WTC11 (cell line): ENCODE measurements around the gene DHRS7B. TPM values are rescaled to one million over a fixed set of nuclear protein-coding genes. Genes with fewer than 3 reads are reported as not detected.

ENCODE experiments used
- ATAC-seq: fragments of 200-7000 bp; cut with Tn5 transposase; 2 replicates; pipeline ENCODE4 v1.10.0; 2021; ENCODE audit warnings: mild to moderate bottlenecking, moderate library complexity
- CTCF ChIA-PET: fragments of 300-600 bp; sonication (Branson Sonifier 250); formaldehyde crosslinking; loops from one replicate; lab custom pipeline; 2021; ENCODE audit warnings: antibody characterized with exemption; lab: Charles Lee
- POLR2A ChIA-PET: fragments of 350-600 bp; sonication (Branson Sonifier 250); formaldehyde crosslinking; loops from one replicate; lab custom pipeline; 2021; ENCODE audit warnings: antibody characterized with exemption; lab: Charles Lee
- DNase-seq: peaks from one replicate; pipeline ENCODE4 v3.0.0; 2021; ENCODE audit warnings: low spot score
- H3K27ac Mint-ChIP-seq: 2 replicates; pipeline ENCODE4 v1.8.0; 2021; ENCODE audit warnings: mixed read lengths
- H3K27me3 Mint-ChIP-seq: 2 replicates; pipeline ENCODE4 v1.8.0; 2021; ENCODE audit warnings: low read depth, mild to moderate bottlenecking, moderate library complexity, mixed read lengths
- H3K36me3 Mint-ChIP-seq: 2 replicates; pipeline ENCODE4 v1.8.0; 2021; ENCODE audit warnings: mixed read lengths
- H3K4me1 Mint-ChIP-seq: 2 replicates; pipeline ENCODE4 v1.8.0; 2022; ENCODE audit warnings: mixed read lengths
- H3K4me3 Mint-ChIP-seq: 2 replicates; pipeline ENCODE4 v1.8.0; 2021; ENCODE audit warnings: mild to moderate bottlenecking, moderate library complexity, mixed read lengths
- H3K9me3 Mint-ChIP-seq: 2 replicates; pipeline ENCODE4 v1.8.0; 2021; ENCODE audit warnings: mixed read lengths
- CDX4 ChIP-seq: fragments of 250-450 bp; sonication (Bioruptor Pico); IDR thresholded peaks from 2 replicates; pipeline ENCODE4 v1.9.0; 2021; ENCODE audit warnings: moderate library complexity, mild to moderate bottlenecking, inconsistent platforms, borderline replicate concordance
- ETV6 ChIP-seq: sonication (generic); formaldehyde crosslinking; IDR thresholded peaks from 2 replicates; pipeline ENCODE4 v1.8.1; 2022; ENCODE audit warnings: mild to moderate bottlenecking, missing genetic modification reagents
- FOXK1 ChIP-seq: sonication (generic); formaldehyde crosslinking; IDR thresholded peaks from 2 replicates; pipeline ENCODE4 v1.8.0; 2022; ENCODE audit warnings: mild to moderate bottlenecking, moderate library complexity, missing genetic modification reagents
- GRHL2 ChIP-seq: fragments of 250-450 bp; sonication (Bioruptor Pico); IDR thresholded peaks from 2 replicates; pipeline ENCODE4 v1.8.0; 2022; ENCODE audit warnings: mild to moderate bottlenecking, moderate library complexity; ENCODE audit not compliant: insufficient replicate concordance, severe bottlenecking
- GTF2I ChIP-seq: fragments of 250-450 bp; sonication (Bioruptor Pico); conservative IDR thresholded peaks from 2 replicates; pipeline ENCODE4 v1.4.0; 2021; ENCODE audit warnings: mild to moderate bottlenecking
- JUN ChIP-seq: sonication (generic); formaldehyde crosslinking; IDR thresholded peaks from 2 replicates; pipeline ENCODE4 v1.8.0; 2023; ENCODE audit warnings: mild to moderate bottlenecking, missing genetic modification reagents
- MLX ChIP-seq: sonication (generic); formaldehyde crosslinking; IDR thresholded peaks from 2 replicates; pipeline ENCODE4 v1.8.1; 2023; ENCODE audit warnings: mild to moderate bottlenecking, missing genetic modification reagents, moderate library complexity
- PRRX2 ChIP-seq: fragments of 250-450 bp; sonication (Bioruptor Pico); IDR thresholded peaks from 2 replicates; pipeline ENCODE4 v1.8.0; 2021; ENCODE audit warnings: mild to moderate bottlenecking
- RELA ChIP-seq: sonication (generic); formaldehyde crosslinking; IDR thresholded peaks from 2 replicates; pipeline ENCODE4 v1.8.1; 2022; ENCODE audit warnings: missing genetic modification reagents, mild to moderate bottlenecking, borderline replicate concordance
- SOX15 ChIP-seq: fragments of 250-450 bp; sonication (Bioruptor Pico); IDR thresholded peaks from 2 replicates; pipeline ENCODE4 v1.9.0; 2021; ENCODE audit warnings: mild to moderate bottlenecking
- TEAD1 ChIP-seq: sonication (generic); formaldehyde crosslinking; IDR thresholded peaks from 2 replicates; pipeline ENCODE4 v1.8.0; 2022; ENCODE audit warnings: mild to moderate bottlenecking, missing genetic modification reagents
- TEAD4 ChIP-seq: sonication (generic); formaldehyde crosslinking; IDR thresholded peaks from 2 replicates; pipeline ENCODE4 v1.8.0; 2022; ENCODE audit warnings: mild to moderate bottlenecking, missing genetic modification reagents
- TP53 ChIP-seq: sonication (generic); formaldehyde crosslinking; IDR thresholded peaks from 2 replicates; pipeline ENCODE4 v1.8.1; 2023; ENCODE audit warnings: mild to moderate bottlenecking, missing genetic modification reagents
- USF2 ChIP-seq: sonication (generic); formaldehyde crosslinking; IDR thresholded peaks from 2 replicates; pipeline ENCODE4 v1.8.1; 2023; ENCODE audit warnings: mild to moderate bottlenecking, missing genetic modification reagents, moderate library complexity
- ZBTB43 ChIP-seq: sonication (generic); formaldehyde crosslinking; IDR thresholded peaks from 2 replicates; pipeline ENCODE4 v1.8.1; 2023; ENCODE audit warnings: mild to moderate bottlenecking, missing genetic modification reagents
- ZNF121 ChIP-seq: sonication (generic); formaldehyde crosslinking; IDR thresholded peaks from 2 replicates; pipeline ENCODE4 v1.8.0; 2023; ENCODE audit warnings: missing genetic modification reagents
- ZNF317 ChIP-seq: sonication (generic); formaldehyde crosslinking; IDR thresholded peaks from 2 replicates; pipeline ENCODE4 v1.8.1; 2023; ENCODE audit warnings: low read depth, mild to moderate bottlenecking, moderate library complexity, missing genetic modification reagents, borderline replicate concordance
- total RNA-seq: library from RNA; stranded (reverse); gene quantifications from 3 replicates; pipeline ENCODE4 v1.2.3, GENCODE V29; 2021

The DHRS7B gene
- total RNA-seq, 1 experiment from 2014 or later, result 15.6 TPM

- ChIA-PET POLR2A (interaction anchor here (0.6 kb wide), 1 partner anchor 131 kb away, joined by 3 read pairs; no protein-coding TSS in a partner anchor), CTCF (interaction anchor here (0.6 to 2.3 kb wide), 16 partner anchors 10 to 384 kb away, joined by 3 to 19 read pairs (median 5); partner anchors contain the start of gene USP22)
- Mint-ChIP-seq H3K36me3 (peaks cover 19% of the 10 kb centered on the region), H3K4me1 (peaks cover 35% of the 10 kb centered on the region), H3K27me3 (peaks cover 4% of the 10 kb centered on the region; the same call in 1 of the 2 replicates), H3K4me3 (peak overlapping the region; percentile 45), H3K9me3 (peaks cover 28% of the 10 kb centered on the region), H3K27ac (peak overlapping the region; percentile 75)
- TF ChIP-seq RELA (CRISPR knock-in tag) (no peak), GTF2I (0 out of 2 replicates have a peak, but pooled peaks have one; percentile 71), ZBTB43 (no peak), TEAD1 (CRISPR knock-in tag) (no peak), ZNF121 (peak; percentile 77; the same call in 1 of the 2 replicates), TEAD4 (CRISPR knock-in tag) (no peak)
- DNase-seq (no peak), ATAC-seq (no peak)
These were observed 2.4 kb downstream of the DHRS7B start for GRCh38 chr17:21129023-21129681.

GRCh38 chr17:21131137-21131536 is 4.4 kb downstream of the DHRS7B start:
- Mint-ChIP-seq H3K27me3 (peaks cover 4% of the 10 kb centered on the region; the same call in 1 of the 2 replicates), H3K4me3 (no peak overlapping the region), H3K4me1 (peaks cover 19% of the 10 kb centered on the region), H3K36me3 (peaks cover 37% of the 10 kb centered on the region), H3K27ac (peak overlapping the region; percentile 26; the same call in 1 of the 2 replicates), H3K9me3 (peaks cover 45% of the 10 kb centered on the region)
- DNase-seq (no peak), ATAC-seq (no peak)
- ChIA-PET POLR2A (no interaction called here), CTCF (interaction anchor here (2.9 kb wide), 1 partner anchor 12 kb away, joined by 12 read pairs; no protein-coding TSS in a partner anchor)
- TF ChIP-seq RELA (CRISPR knock-in tag), result no peak
- TF ChIP-seq ZBTB43, result no peak
- no peak for TF ChIP-seq JUN (CRISPR knock-in tag)
- no peak for TF ChIP-seq ZNF317 (CRISPR knock-in tag)
- TF ChIP-seq TP53, result no peak
- TF ChIP-seq GRHL2 (CRISPR knock-in tag), result no peak

- no peak overlapping the region for H3K27ac Mint-ChIP-seq
- H3K4me3 Mint-ChIP-seq, result no peak overlapping the region
- peaks cover 13% of the 10 kb centered on the region for H3K4me1 Mint-ChIP-seq
- peaks cover 39% of the 10 kb centered on the region for H3K36me3 Mint-ChIP-seq
- POLR2A ChIA-PET, result interaction anchor here (0.6 to 1.3 kb wide), 3 partner anchors 13 to 89 kb away, joined by 3 to 7 read pairs (median 3); no protein-coding TSS in a partner anchor
- H3K9me3 Mint-ChIP-seq, result peaks cover 45% of the 10 kb centered on the region
- peaks cover 2% of the 10 kb centered on the region; the same call in 1 of the 2 replicates for H3K27me3 Mint-ChIP-seq
- ATAC-seq (no peak), DNase-seq (no peak)
- TF ChIP-seq CDX4 (CRISPR knock-in tag), result no peak
- no peak for TF ChIP-seq ETV6 (CRISPR knock-in tag)
- no peak for TF ChIP-seq USF2 (CRISPR knock-in tag)
- TF ChIP-seq RELA (CRISPR knock-in tag), result no peak
- no peak for TF ChIP-seq FOXK1
- no peak for TF ChIP-seq PRRX2 (CRISPR knock-in tag)
- TF ChIP-seq MLX (CRISPR knock-in tag), result no peak
- TF ChIP-seq SOX15 (CRISPR knock-in tag), result no peak
- CTCF ChIA-PET, result interaction anchor here (0.6 to 2.9 kb wide), 6 partner anchors 13 to 207 kb away, joined by 3 to 12 read pairs (median 4); no protein-coding TSS in a partner anchor
These were observed 5.7 kb downstream of the DHRS7B start for GRCh38 chr17:21132428-21132827.
